ENCODE data around the gene OR10W1. TPM values are rescaled to one million over a fixed set of nuclear protein-coding genes. Genes with fewer than 3 reads are reported as not detected.

OR10W1 gene
- total and polyA plus RNA-seq, 2 donors (not counting 1 experiment from before 2014, with no cell fraction given): not detected

- H3K27ac ChIP-seq (ENCODE audit: insufficient read depth, low read length): no peak overlapping the region
- no peak overlapping the region for H3K4me2 ChIP-seq (ENCODE audit: extremely low read depth, insufficient read depth, low read length)
- H2AFZ ChIP-seq (ENCODE audit: low read length): no peak overlapping the region
- no peaks in the 10 kb centered on the region for H3K4me1 ChIP-seq (ENCODE audit: control insufficient read depth, extremely low read depth, insufficient read depth, low read length)
- no peaks in the 10 kb centered on the region for H4K20me1 ChIP-seq (ENCODE audit: control insufficient read depth, extremely low read depth, insufficient read depth, low read length)
- H3K4me3 ChIP-seq (replicated peaks in 1 of 4; ENCODE audit: control extremely low read depth in 1 of 4, insufficient read depth in 1 of 4, low read depth in 3 of 4, low read length in 4 of 4): no peak overlapping the region
- H3K79me2 ChIP-seq (ENCODE audit: control insufficient read depth, insufficient read depth, low read length): no peaks in the 10 kb centered on the region
- no peak overlapping the region for H3K9ac ChIP-seq (ENCODE audit: insufficient read depth, low read length)
- no peaks in the 10 kb centered on the region for H3K36me3 ChIP-seq (ENCODE audit: control insufficient read depth, insufficient read depth, low read length)
- no peak for TF ChIP-seq CTCF (conservative IDR thresholded peaks at IDR 0.05 in 1 of 2, IDR thresholded peaks at IDR 0.05 in 1 of 2; ENCODE audit: low read depth in 1 of 2, low read length in 2 of 2)
- TF ChIP-seq EZH2 (IDR thresholded peaks at IDR 0.05; ENCODE audit: low read length, missing control alignments): no peak
- H3K27me3 ChIP-seq (ENCODE audit: control insufficient read depth, insufficient read depth, low read length): no peaks in the 10 kb centered on the region
- DNase-seq (ENCODE audit: low read depth in 2 of 2): no peak
- no peaks in the 10 kb centered on the region for H3K9me3 ChIP-seq (ENCODE audit: control insufficient read depth, insufficient read depth, low read depth, low read length)
These were observed 17.5 kb upstream of the OR10W1 start for GRCh38 chr11:58285483-58286040.

- Histone ChIP-seq H3K27ac (ENCODE audit: insufficient read depth, low read length) (no peak overlapping the region), H3K27me3 (ENCODE audit: control insufficient read depth, insufficient read depth, low read length) (no peaks in the 10 kb centered on the region), H3K4me2 (ENCODE audit: extremely low read depth, insufficient read depth, low read length) (no peak overlapping the region), H3K9ac (ENCODE audit: insufficient read depth, low read length) (no peak overlapping the region), H3K4me1 (ENCODE audit: control insufficient read depth, extremely low read depth, insufficient read depth, low read length) (no peaks in the 10 kb centered on the region), H4K20me1 (ENCODE audit: control insufficient read depth, extremely low read depth, insufficient read depth, low read length) (no peaks in the 10 kb centered on the region), H3K4me3 (replicated peaks in 1 of 4; ENCODE audit: control extremely low read depth in 1 of 4, insufficient read depth in 1 of 4, low read depth in 3 of 4, low read length in 4 of 4) (no peak overlapping the region), H3K79me2 (ENCODE audit: control insufficient read depth, insufficient read depth, low read length) (no peaks in the 10 kb centered on the region), H3K9me3 (ENCODE audit: control insufficient read depth, insufficient read depth, low read depth, low read length) (no peaks in the 10 kb centered on the region), H2AFZ (ENCODE audit: low read length) (no peak overlapping the region), H3K36me3 (ENCODE audit: control insufficient read depth, insufficient read depth, low read length) (no peaks in the 10 kb centered on the region)
- DNase-seq (ENCODE audit: low read depth in 2 of 2): no peak
- no peak for TF ChIP-seq CTCF (conservative IDR thresholded peaks at IDR 0.05 in 1 of 2, IDR thresholded peaks at IDR 0.05 in 1 of 2; ENCODE audit: low read depth in 1 of 2, low read length in 2 of 2)
These were observed 8.1 kb upstream of the OR10W1 start for GRCh38 chr11:58276151-58276550.

GRCh38 chr11:58275002-58275401, 6.9 kb upstream of the OR10W1 start:
- no peak overlapping the region for H3K27ac ChIP-seq (ENCODE audit: insufficient read depth, low read length)
- H3K79me2 ChIP-seq (ENCODE audit: control insufficient read depth, insufficient read depth, low read length): no peaks in the 10 kb centered on the region
- no peak overlapping the region for H2AFZ ChIP-seq (ENCODE audit: low read length)

More at GRCh38 chr11:58275002-58275401, 6.9 kb upstream of the OR10W1 start:
- Histone ChIP-seq H3K4me1 (ENCODE audit: control insufficient read depth, extremely low read depth, insufficient read depth, low read length) (no peaks in the 10 kb centered on the region), H4K20me1 (ENCODE audit: control insufficient read depth, extremely low read depth, insufficient read depth, low read length) (no peaks in the 10 kb centered on the region), H3K9me3 (ENCODE audit: control insufficient read depth, insufficient read depth, low read depth, low read length) (no peaks in the 10 kb centered on the region), H3K4me3 (replicated peaks in 1 of 4; ENCODE audit: control extremely low read depth in 1 of 4, insufficient read depth in 1 of 4, low read depth in 3 of 4, low read length in 4 of 4) (no peak overlapping the region), H3K4me2 (ENCODE audit: extremely low read depth, insufficient read depth, low read length) (no peak overlapping the region), H3K27me3 (ENCODE audit: control insufficient read depth, insufficient read depth, low read length) (no peaks in the 10 kb centered on the region), H3K9ac (ENCODE audit: insufficient read depth, low read length) (no peak overlapping the region), H3K36me3 (ENCODE audit: control insufficient read depth, insufficient read depth, low read length) (no peaks in the 10 kb centered on the region)
- DNase-seq (ENCODE audit: low read depth in 2 of 2): no peak
- TF ChIP-seq EZH2 (IDR thresholded peaks at IDR 0.05; ENCODE audit: low read length, missing control alignments) (no peak), CTCF (conservative IDR thresholded peaks at IDR 0.05 in 1 of 2, IDR thresholded peaks at IDR 0.05 in 1 of 2; ENCODE audit: low read depth in 1 of 2, low read length in 2 of 2) (no peak)
